Left kidney (tissue), 2 donors: ENCODE measurements around the gene NHSL1. TPM values are rescaled to one million over a fixed set of nuclear protein-coding genes. Genes with fewer than 3 reads are reported as not detected.

Experiments used
- DNase-seq: peaks from one replicate; pipeline ENCODE4 v3.0.0-alpha.2; 2013
- polyA plus RNA-seq: library from polyadenylated mRNA; unstranded; fragments of 120-200 nt; gene quantifications from one replicate; pipeline ENCODE4 v1.2.1, GENCODE V29; 2013; ENCODE audit not compliant: insufficient read length

Gene NHSL1
- polyA plus RNA-seq, 1 donor: 16.1 TPM

- DNase-seq: no peak
These were observed 26.1 kb upstream of the NHSL1 start for GRCh38 chr6:138525355-138525754.

GRCh38 chr6:138524526-138524925, 25.2 kb upstream of the NHSL1 start:
- DNase-seq: no peak

- no peak for DNase-seq
These were observed 24.3 kb upstream of the NHSL1 start for GRCh38 chr6:138523347-138524210.

GRCh38 chr6:138522611-138523010, 23.3 kb upstream of the NHSL1 start:
- no peak for DNase-seq

GRCh38 chr6:138521790-138522189, 22.5 kb upstream of the NHSL1 start:
- no peak for DNase-seq

DNA sequence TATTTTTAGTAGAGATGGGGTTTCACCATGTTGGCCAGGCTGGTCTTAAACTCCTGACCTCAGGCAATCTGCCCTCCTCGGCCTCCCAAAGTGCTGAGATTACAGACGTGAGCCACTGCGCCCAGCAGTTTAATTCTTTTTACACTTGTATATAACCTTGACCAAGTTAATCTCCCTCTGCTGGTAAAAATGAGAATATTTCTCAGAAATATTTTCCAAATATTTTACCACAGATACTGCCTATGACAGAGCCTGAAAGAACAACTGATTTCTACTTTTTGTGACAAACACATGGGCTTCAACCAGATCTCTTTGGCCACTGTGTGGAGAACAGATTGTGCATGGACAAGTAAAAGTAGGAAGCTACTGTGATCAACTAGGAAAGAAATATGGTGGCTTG, 21.2 kb upstream of the NHSL1 start:
- DNase-seq: no peak

DNA sequence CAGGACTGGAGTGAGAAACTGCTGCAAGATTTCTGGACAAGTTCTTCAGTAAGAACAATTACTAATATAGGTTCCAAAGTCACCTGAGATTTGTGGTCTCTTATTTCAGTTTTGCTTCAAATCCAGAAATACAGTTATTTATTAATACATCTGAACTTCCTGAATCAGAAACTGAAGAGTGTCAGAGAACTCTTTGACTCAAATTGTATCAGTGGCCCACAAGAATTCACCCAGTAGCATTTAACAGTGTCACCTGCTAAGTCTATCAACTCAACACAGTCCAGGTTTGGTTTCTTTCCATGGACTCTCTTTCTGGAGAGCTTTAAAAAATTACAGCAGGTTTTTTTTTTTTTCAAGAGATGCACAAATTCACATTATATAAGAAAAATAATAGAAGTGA, 18.8 kb upstream of the NHSL1 start:
- no peak for DNase-seq

- peak; percentile 48 for DNase-seq
These were observed 18.3 kb upstream of the NHSL1 start for GRCh38 chr6:138517635-138518034.

- DNase-seq: no peak
These were observed 16.5 kb upstream of the NHSL1 start for GRCh38 chr6:138515657-138516248.

DNA sequence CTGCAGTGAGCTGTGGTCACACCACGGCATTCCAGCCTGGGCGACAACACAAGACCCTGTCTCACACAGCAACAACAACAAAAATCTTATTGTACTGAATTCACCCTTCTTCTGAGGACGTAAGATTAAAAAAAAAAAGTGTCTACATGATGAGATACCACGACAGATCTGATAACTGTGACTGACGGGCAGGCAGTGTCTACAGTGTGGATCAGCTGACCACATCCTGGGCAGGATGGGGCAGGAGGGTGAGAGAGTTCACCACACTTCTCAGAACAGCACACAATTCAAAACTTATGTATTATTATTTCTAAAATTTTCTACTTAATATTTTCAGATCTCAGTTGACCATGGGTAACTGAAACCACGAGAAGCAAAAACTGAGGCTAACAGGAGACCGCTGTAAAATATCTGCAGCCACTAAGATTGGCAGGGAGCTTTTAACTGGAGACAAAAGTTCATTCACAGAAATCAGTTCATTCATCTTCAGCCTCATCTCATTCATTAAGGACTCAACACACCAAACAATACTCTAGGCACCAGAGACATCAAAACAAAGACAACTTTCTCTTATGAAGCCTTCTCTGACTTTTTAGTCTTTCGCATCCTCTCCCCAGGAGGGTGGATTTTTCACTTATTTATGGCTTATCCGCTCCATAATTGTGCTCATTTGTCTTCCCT, 15.7 kb upstream of the NHSL1 start:
- DNase-seq: no peak

DNA sequence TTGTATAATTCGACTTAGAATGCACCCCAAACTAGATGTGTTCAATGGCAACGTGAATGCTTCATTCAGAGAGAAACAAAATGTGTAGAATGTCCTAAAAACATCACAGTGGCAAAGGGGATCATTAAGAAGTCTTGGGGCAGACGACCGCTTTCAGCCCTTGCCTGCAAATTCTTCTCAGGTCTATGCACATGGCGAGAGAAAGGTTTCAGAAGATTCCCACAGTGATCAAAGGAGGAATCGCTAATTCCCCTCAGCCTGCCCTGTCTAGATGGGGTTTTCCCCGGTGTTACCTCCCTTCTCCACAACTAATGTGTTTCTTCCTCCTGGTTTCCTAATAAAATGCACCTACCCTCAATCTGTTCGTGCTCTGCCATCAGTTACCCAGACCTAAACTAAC, 13.3 kb upstream of the NHSL1 start:
- DNase-seq: no peak

DNA sequence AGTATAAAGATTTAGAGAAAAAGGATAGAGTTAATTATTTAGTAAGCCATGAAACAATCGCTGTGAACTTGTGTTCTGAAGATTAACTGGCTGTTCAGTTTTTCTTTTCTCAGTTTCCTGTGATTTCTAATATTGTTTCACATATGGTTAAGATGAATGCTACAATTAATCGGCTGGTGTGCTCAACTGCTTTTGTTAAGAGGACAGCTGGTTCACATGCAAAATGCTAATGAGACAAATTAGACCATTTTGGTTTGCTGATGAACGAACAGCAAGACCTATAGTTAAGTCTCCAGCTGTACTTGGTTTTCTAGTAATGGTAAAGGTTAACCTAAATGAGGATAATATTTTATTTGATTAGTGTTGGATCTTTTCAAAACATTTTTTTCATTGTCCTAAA, 10.8 kb upstream of the NHSL1 start:
- no peak for DNase-seq

- no peak for DNase-seq
These were observed 10.1 kb upstream of the NHSL1 start for GRCh38 chr6:138509371-138509770.

- DNase-seq: no peak
These were observed 9.3 kb upstream of the NHSL1 start for GRCh38 chr6:138508676-138508988.

GRCh38 chr6:138507977-138508675, 8.8 kb upstream of the NHSL1 start:
- no peak for DNase-seq

DNA sequence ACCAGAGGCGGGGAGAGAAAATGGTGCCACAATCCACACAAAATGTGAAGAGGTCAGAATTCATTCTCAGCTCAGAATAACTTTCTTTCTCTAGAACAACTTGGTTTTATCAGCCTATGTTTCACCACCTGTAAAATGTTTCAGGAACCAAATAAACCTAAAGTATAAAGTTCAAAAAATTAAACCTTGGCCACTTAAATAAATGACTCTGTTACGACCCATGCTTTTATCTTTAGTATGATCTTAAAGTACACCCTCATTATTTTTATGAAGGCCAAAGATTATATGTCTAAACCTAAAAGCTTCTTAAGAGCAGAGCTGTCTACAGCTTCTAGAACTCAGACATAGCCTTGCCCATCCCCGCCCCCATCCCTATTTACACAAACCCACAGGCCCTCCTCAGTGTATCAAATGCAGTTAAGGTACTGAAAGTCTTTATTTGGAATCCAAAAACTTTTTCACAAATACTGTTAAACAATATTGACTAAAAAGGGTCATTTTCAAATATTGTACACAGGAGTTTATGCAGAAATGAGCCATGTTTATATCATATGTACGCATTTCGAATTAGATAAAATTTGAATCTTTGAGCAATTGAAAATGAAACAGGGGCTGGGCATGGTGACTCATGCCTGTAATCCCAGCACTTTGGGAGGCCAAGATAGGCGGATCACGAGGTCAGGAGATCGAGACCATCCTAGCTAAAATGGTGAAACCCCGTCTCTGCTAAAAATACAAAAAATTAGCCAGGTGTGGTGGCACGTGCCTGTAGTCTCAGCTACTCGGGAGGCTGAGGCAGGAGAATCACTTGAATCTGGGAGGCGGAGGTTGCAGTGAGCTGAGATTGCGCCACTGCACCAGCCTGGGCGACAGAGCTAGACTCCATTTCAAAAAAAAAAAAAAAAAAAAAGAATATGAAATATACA, 5.7 kb upstream of the NHSL1 start:
- no peak for DNase-seq

GRCh38 chr6:138503881-138504680, 4.8 kb upstream of the NHSL1 start:
- DNase-seq: no peak

GRCh38 chr6:138502546-138502945, 3.3 kb upstream of the NHSL1 start:
- no peak for DNase-seq

DNA sequence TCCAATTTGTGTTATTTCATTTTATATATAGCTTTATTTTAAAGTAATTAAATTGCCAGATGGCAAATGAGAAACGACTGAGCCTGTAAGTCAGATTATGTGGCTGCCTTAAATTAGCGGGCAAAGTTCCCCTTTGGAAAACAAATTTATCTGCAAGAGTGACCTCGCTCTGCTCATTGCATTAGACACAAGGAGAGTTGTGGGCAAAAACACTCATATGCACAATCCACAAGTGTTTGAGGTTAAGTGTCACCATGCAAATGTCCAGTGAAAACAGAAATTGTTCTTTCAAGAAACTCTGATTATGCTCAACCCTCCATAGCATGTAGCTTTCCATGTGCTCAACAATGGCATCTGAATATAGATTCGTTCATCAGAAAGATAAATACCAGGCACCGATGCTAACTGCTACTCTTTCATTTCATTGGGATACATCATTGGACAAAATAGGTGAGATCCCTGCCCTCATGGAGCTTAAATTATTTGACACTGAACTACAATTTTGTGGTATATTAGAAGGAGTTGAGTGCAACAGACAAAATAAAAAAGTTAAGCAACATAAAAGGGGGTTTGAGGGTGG, 1.7 kb upstream of the NHSL1 start:
- DNase-seq: no peak

DNA sequence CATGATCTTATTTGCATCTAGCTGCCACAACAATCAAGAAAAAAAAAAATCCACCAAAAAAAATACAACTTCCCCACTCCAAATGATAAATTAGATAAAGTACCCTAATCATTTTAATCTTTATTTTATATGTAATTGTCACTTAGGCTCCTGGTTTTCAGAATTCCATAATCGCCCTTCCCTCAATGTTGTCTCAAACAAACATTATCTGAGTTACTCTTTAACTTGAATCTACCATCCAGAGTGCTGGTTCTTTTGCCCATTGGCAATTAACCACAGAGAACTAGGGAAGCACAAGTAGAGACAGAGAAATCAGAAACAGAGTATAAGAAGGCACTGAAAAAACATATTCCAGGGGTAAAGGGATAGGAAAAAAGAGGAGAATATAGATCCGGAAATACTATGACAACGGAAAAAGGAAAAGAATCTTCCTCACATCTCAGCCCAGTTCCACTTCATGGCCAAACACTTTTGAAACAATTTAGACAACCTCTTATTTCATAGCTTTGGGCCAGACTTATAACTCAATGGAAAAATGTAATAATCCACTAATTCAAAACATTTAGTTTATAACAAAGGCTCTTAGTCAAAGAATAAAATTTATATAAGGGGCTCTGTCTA, 861 bp upstream of the NHSL1 start:
- DNase-seq: no peak
